ENCODE results near the gene CTIF. TPM values are rescaled to one million over a fixed set of nuclear protein-coding genes. Genes with fewer than 3 reads are reported as not detected.

CTIF gene
- total RNA-seq, 4 donors from 2014 or later, result 16.6 to 116 (median 34.5) TPM

- no peaks in the 10 kb centered on the region for H3K27me3 ChIP-seq
Observed at GRCh38 chr18:48689548-48689947, 150.7 kb downstream of the CTIF start.

GRCh38 chr18:48690494-48690893 lies 151.7 kb downstream of the CTIF start:
- DNase-seq, result peak in 1 of 3 donors; percentile 33
- no peaks in the 10 kb centered on the region for H3K9me3 ChIP-seq
- H3K4me3 ChIP-seq, result no peak overlapping the region
- no peaks in the 10 kb centered on the region for H3K36me3 ChIP-seq
- no peak overlapping the region for H3K27ac ChIP-seq
- no peaks in the 10 kb centered on the region for H3K4me1 ChIP-seq
- no peaks in the 10 kb centered on the region for H3K27me3 ChIP-seq
- no peak for TF ChIP-seq POLR2A (IDR thresholded peaks at IDR 0.05)
- TF ChIP-seq CTCF (IDR thresholded peaks at IDR 0.05), result no peak

More at GRCh38 chr18:48689548-48689947, 150.7 kb downstream of the CTIF start:
- H3K36me3 ChIP-seq, result no peaks in the 10 kb centered on the region
- no peaks in the 10 kb centered on the region for H3K4me1 ChIP-seq
- DNase-seq, result peak in 1 of 3 donors; percentile 5
- no peak overlapping the region for H3K4me3 ChIP-seq
- no peak overlapping the region for H3K27ac ChIP-seq
- H3K9me3 ChIP-seq, result no peaks in the 10 kb centered on the region
- no peak for TF ChIP-seq POLR2A (IDR thresholded peaks at IDR 0.05)
- TF ChIP-seq CTCF (IDR thresholded peaks at IDR 0.05), result no peak

GRCh38 chr18:48693006-48693405 lies 154.2 kb downstream of the CTIF start:
- H3K27me3 ChIP-seq, result no peaks in the 10 kb centered on the region
- H3K9me3 ChIP-seq, result no peaks in the 10 kb centered on the region
- H3K27ac ChIP-seq, result no peak overlapping the region
- no peak for TF ChIP-seq CTCF (IDR thresholded peaks at IDR 0.05)
- no peak for TF ChIP-seq POLR2A (IDR thresholded peaks at IDR 0.05)
- no peaks in the 10 kb centered on the region for H3K36me3 ChIP-seq
- H3K4me3 ChIP-seq, result no peak overlapping the region
- DNase-seq, result peak in 1 of 3 donors; percentile 7
- no peaks in the 10 kb centered on the region for H3K4me1 ChIP-seq

GRCh38 chr18:48693625-48694262 lies 154.9 kb downstream of the CTIF start:
- no peak for TF ChIP-seq POLR2A (IDR thresholded peaks at IDR 0.05)
- TF ChIP-seq CTCF (IDR thresholded peaks at IDR 0.05), result no peak
- Histone ChIP-seq H3K27me3 (no peaks in the 10 kb centered on the region), H3K36me3 (no peaks in the 10 kb centered on the region), H3K27ac (no peak overlapping the region), H3K4me1 (no peaks in the 10 kb centered on the region), H3K4me3 (no peak overlapping the region), H3K9me3 (no peaks in the 10 kb centered on the region)
- DNase-seq, result peak in 1 of 3 donors; percentile 13

GRCh38 chr18:48694295-48694694 lies 155.5 kb downstream of the CTIF start:
- TF ChIP-seq POLR2A (IDR thresholded peaks at IDR 0.05) (no peak), CTCF (IDR thresholded peaks at IDR 0.05) (no peak)
- peak in 1 of 3 donors; percentile 1 for DNase-seq
- H3K4me3 ChIP-seq, result no peak overlapping the region
- H3K9me3 ChIP-seq, result no peaks in the 10 kb centered on the region
- H3K4me1 ChIP-seq, result no peaks in the 10 kb centered on the region
- H3K27me3 ChIP-seq, result no peaks in the 10 kb centered on the region
- H3K36me3 ChIP-seq, result no peaks in the 10 kb centered on the region
- H3K27ac ChIP-seq, result no peak overlapping the region
